ENCODE data around the gene KRT79.

KRT79 gene

GRCh38 chr12:52823761-52824450 is 10.2 kb downstream of the KRT79 start:
- H3K4me1 Mint-ChIP-seq (ENCODE audit: low read depth), result peaks cover 5% of the 10 kb centered on the region
- no peak overlapping the region for H3K27ac Mint-ChIP-seq
- H3K27me3 Mint-ChIP-seq, result peaks cover 10% of the 10 kb centered on the region
- no peak overlapping the region for H3K4me3 Mint-ChIP-seq
- no peaks in the 10 kb centered on the region for H3K9me3 Mint-ChIP-seq
- H3K36me3 Mint-ChIP-seq (ENCODE audit: low read depth), result no peaks in the 10 kb centered on the region
- intact Hi-C loops (cut with micrococcal nuclease), result no loop called here

GRCh38 chr12:52822771-52823510 is 11.2 kb downstream of the KRT79 start:
- Mint-ChIP-seq H3K4me3 (no peak overlapping the region), H3K36me3 (ENCODE audit: low read depth) (no peaks in the 10 kb centered on the region), H3K4me1 (ENCODE audit: low read depth) (no peaks in the 10 kb centered on the region), H3K9me3 (no peaks in the 10 kb centered on the region), H3K27me3 (peaks cover 13% of the 10 kb centered on the region), H3K27ac (no peak overlapping the region)
- intact Hi-C loops (cut with micrococcal nuclease), result no loop called here

- H3K27me3 Mint-ChIP-seq, result peaks cover 13% of the 10 kb centered on the region
- H3K27ac Mint-ChIP-seq, result no peak overlapping the region
- no peaks in the 10 kb centered on the region for H3K9me3 Mint-ChIP-seq
- intact Hi-C loops (cut with micrococcal nuclease), result no loop called here
- no peaks in the 10 kb centered on the region for H3K4me1 Mint-ChIP-seq (ENCODE audit: low read depth)
- H3K36me3 Mint-ChIP-seq (ENCODE audit: low read depth), result no peaks in the 10 kb centered on the region
- H3K4me3 Mint-ChIP-seq, result no peak overlapping the region
These were observed 12.1 kb downstream of the KRT79 start for GRCh38 chr12:52821826-52822660.

GRCh38 chr12:52821071-52821730 is 12.9 kb downstream of the KRT79 start:
- Mint-ChIP-seq H3K27ac (no peak overlapping the region), H3K4me1 (ENCODE audit: low read depth) (no peaks in the 10 kb centered on the region), H3K27me3 (peaks cover 13% of the 10 kb centered on the region), H3K36me3 (ENCODE audit: low read depth) (no peaks in the 10 kb centered on the region), H3K9me3 (no peaks in the 10 kb centered on the region), H3K4me3 (no peak overlapping the region)
- intact Hi-C loops (cut with micrococcal nuclease), result no loop called here

- Mint-ChIP-seq H3K4me1 (ENCODE audit: low read depth) (no peaks in the 10 kb centered on the region), H3K36me3 (ENCODE audit: low read depth) (no peaks in the 10 kb centered on the region), H3K9me3 (no peaks in the 10 kb centered on the region), H3K27ac (no peak overlapping the region), H3K27me3 (peaks cover 13% of the 10 kb centered on the region), H3K4me3 (no peak overlapping the region)
- intact Hi-C loops (cut with micrococcal nuclease), result no loop called here
These were observed 13.6 kb downstream of the KRT79 start for GRCh38 chr12:52820521-52820920.

GRCh38 chr12:52819731-52820510 is 14.2 kb downstream of the KRT79 start:
- Mint-ChIP-seq H3K27me3 (peaks cover 13% of the 10 kb centered on the region), H3K4me1 (ENCODE audit: low read depth) (no peaks in the 10 kb centered on the region), H3K9me3 (no peaks in the 10 kb centered on the region), H3K27ac (no peak overlapping the region), H3K36me3 (ENCODE audit: low read depth) (no peaks in the 10 kb centered on the region), H3K4me3 (no peak overlapping the region)
- intact Hi-C loops (cut with micrococcal nuclease), result no loop called here

- H3K4me3 Mint-ChIP-seq, result no peak overlapping the region
- no peaks in the 10 kb centered on the region for H3K36me3 Mint-ChIP-seq (ENCODE audit: low read depth)
- intact Hi-C loops (cut with micrococcal nuclease), result no loop called here
- H3K9me3 Mint-ChIP-seq, result no peaks in the 10 kb centered on the region
- H3K4me1 Mint-ChIP-seq (ENCODE audit: low read depth), result no peaks in the 10 kb centered on the region
- H3K27ac Mint-ChIP-seq, result no peak overlapping the region
- peaks cover 13% of the 10 kb centered on the region for H3K27me3 Mint-ChIP-seq
These were observed 15.2 kb downstream of the KRT79 start for GRCh38 chr12:52818887-52819420.

- no peak overlapping the region for H3K27ac Mint-ChIP-seq
- no peaks in the 10 kb centered on the region for H3K4me1 Mint-ChIP-seq (ENCODE audit: low read depth)
- intact Hi-C loops (cut with micrococcal nuclease), result no loop called here
- no peak overlapping the region for H3K4me3 Mint-ChIP-seq
- H3K36me3 Mint-ChIP-seq (ENCODE audit: low read depth), result no peaks in the 10 kb centered on the region
- peaks cover 14% of the 10 kb centered on the region for H3K27me3 Mint-ChIP-seq
- no peaks in the 10 kb centered on the region for H3K9me3 Mint-ChIP-seq
These were observed 15.7 kb downstream of the KRT79 start for GRCh38 chr12:52818388-52818787.

- Mint-ChIP-seq H3K4me1 (ENCODE audit: low read depth) (no peaks in the 10 kb centered on the region), H3K4me3 (no peak overlapping the region), H3K36me3 (ENCODE audit: low read depth) (no peaks in the 10 kb centered on the region), H3K27ac (no peak overlapping the region), H3K27me3 (peaks cover 10% of the 10 kb centered on the region), H3K9me3 (no peaks in the 10 kb centered on the region)
- intact Hi-C loops (cut with micrococcal nuclease), result no loop called here
These were observed 16.3 kb downstream of the KRT79 start for GRCh38 chr12:52817699-52818238.

GRCh38 chr12:52817003-52817698 is 17.0 kb downstream of the KRT79 start:
- H3K27ac Mint-ChIP-seq, result no peak overlapping the region
- H3K27me3 Mint-ChIP-seq, result peaks cover 9% of the 10 kb centered on the region
- intact Hi-C loops (cut with micrococcal nuclease), result no loop called here
- no peaks in the 10 kb centered on the region for H3K36me3 Mint-ChIP-seq (ENCODE audit: low read depth)
- no peak overlapping the region for H3K4me3 Mint-ChIP-seq
- H3K9me3 Mint-ChIP-seq, result no peaks in the 10 kb centered on the region
- no peaks in the 10 kb centered on the region for H3K4me1 Mint-ChIP-seq (ENCODE audit: low read depth)

- Mint-ChIP-seq H3K9me3 (no peaks in the 10 kb centered on the region), H3K27ac (no peak overlapping the region), H3K36me3 (ENCODE audit: low read depth) (no peaks in the 10 kb centered on the region), H3K4me3 (no peak overlapping the region), H3K4me1 (ENCODE audit: low read depth) (no peaks in the 10 kb centered on the region), H3K27me3 (peaks cover 7% of the 10 kb centered on the region)
- intact Hi-C loops (cut with micrococcal nuclease), result no loop called here
These were observed 18.2 kb downstream of the KRT79 start for GRCh38 chr12:52815676-52816588.

- H3K4me3 Mint-ChIP-seq, result no peak overlapping the region
- H3K9me3 Mint-ChIP-seq, result no peaks in the 10 kb centered on the region
- H3K27ac Mint-ChIP-seq, result no peak overlapping the region
- intact Hi-C loops (cut with micrococcal nuclease), result no loop called here
- no peaks in the 10 kb centered on the region for H3K36me3 Mint-ChIP-seq (ENCODE audit: low read depth)
- H3K27me3 Mint-ChIP-seq, result peaks cover 7% of the 10 kb centered on the region
- H3K4me1 Mint-ChIP-seq (ENCODE audit: low read depth), result no peaks in the 10 kb centered on the region
These were observed 18.9 kb downstream of the KRT79 start for GRCh38 chr12:52815161-52815560.

All from dendritic cell treated with granulocyte-macrophage colony-stimulating factor and Interleukin-4, amounts not matched to agents 40 ng/mL and 50 ng/mL, for 4 days (primary cell).